K562 (cell line): Measurements from ENCODE around the gene ALG10. TPM values are rescaled to one million over a fixed set of nuclear protein-coding genes. Genes with fewer than 3 reads are reported as not detected.
"Not testable (repeated sequence)": the region's sequence is repeated elsewhere in the genome, so short reads cannot be mapped to it uniquely, and the experiment has no call there.

Experiments used
- ATAC-seq: fragments of 200-7000 bp; cut with Tn5 transposase; 3 replicates; pipeline ENCODE4 v1.9.1; 2020; ENCODE audit warnings: moderate library complexity
- BruUV-seq: library from RNA; stranded (reverse); fragments of 400-500 nt; replicated peaks from 2 replicates; lab custom pipeline; 2021; lab: Mats Ljungman, UMichigan
- CTCF ChIA-PET: fragments of 300-600 bp; formaldehyde crosslinking; extraction: SDS; loops from one replicate; lab custom pipeline; 2021; ENCODE audit warnings: low intra/inter-chr PET ratio; lab: Yijun Ruan, JAX
- POLR2A ChIA-PET: fragments of 300-600, 350-650 bp; sonication (Branson Sonifier 250); formaldehyde crosslinking; extraction: SDS; loops from one replicate; lab custom pipeline; 2021; ENCODE audit warnings: antibody characterized with exemption, inconsistent platforms; lab: Yijun Ruan, JAX
- DNase-seq, 4 experiments: peaks; one replicate each; pipeline versions ENCODE4 v3.0.0 to v3.0.0-alpha.2; 2011 to 2018; ENCODE audit warnings: low spot score in 3 of 4, mixed read lengths in 3 of 4; ENCODE audit errors: extremely low read depth in 1 of 4
- FAIRE-seq: peaks from 2 replicates; lab custom pipeline; 2011; peaks lifted over from hg19 to GRCh38; lab: Jason Lieb, UNC
- H2AFZ ChIP-seq: 2 replicates; pipeline ENCODE4 v1.6.0; 2011; ENCODE audit warnings: low read depth, low read length, control low read depth, inconsistent platforms
- H3K27ac ChIP-seq: fragments of 200-600 bp; 3 replicates; pipeline ENCODE4 v1.8.0; 2011; ENCODE audit warnings: low read depth, mild to moderate bottlenecking, control low read depth, inconsistent platforms, low read length, moderate library complexity, mixed read lengths; ENCODE audit errors: extremely low read depth
- H3K27me3 ChIP-seq, 2 experiments: fragments of 300-600 bp in 1 of 2; 2 replicates in 1 of 2; 3 replicates in 1 of 2; pipeline versions ENCODE4 v1.6.0 to v1.8.0; 2011; ENCODE audit warnings: inconsistent platforms in 2 of 2, low read length in 2 of 2, mild to moderate bottlenecking in 1 of 2, mixed read lengths in 1 of 2, moderate library complexity in 1 of 2; ENCODE audit not compliant: control insufficient read depth in 2 of 2, insufficient read depth in 2 of 2
- H3K36me3 ChIP-seq: fragments of 300-600 bp; 3 replicates; pipeline ENCODE4 v1.8.0; 2011; ENCODE audit warnings: mild to moderate bottlenecking, low read length, inconsistent platforms; ENCODE audit not compliant: control insufficient read depth, insufficient read depth
- H3K4me1 ChIP-seq, 2 experiments: fragments of 200-600 bp in 1 of 2; replicated peaks in 1 of 2; 2 replicates in 1 of 2; 3 replicates in 1 of 2; pipeline versions ENCODE4 v1.5.1 to v1.8.0; 2011; ENCODE audit warnings: inconsistent platforms in 2 of 2, low read length in 2 of 2, mild to moderate bottlenecking in 1 of 2, mixed read lengths in 1 of 2, moderate library complexity in 1 of 2; ENCODE audit not compliant: control insufficient read depth in 2 of 2, insufficient read depth in 2 of 2
- H3K4me2 ChIP-seq: 2 replicates; pipeline ENCODE4 v1.6.1; 2011; ENCODE audit warnings: low read length, control low read depth, inconsistent platforms, mixed read lengths; ENCODE audit not compliant: insufficient read depth
- H3K4me3 ChIP-seq: fragments of 200-600 bp; sonication (generic), shearing (Covaris generic); 2 replicates; pipeline ENCODE4 v1.5.1; 2016; ENCODE audit warnings: control low read depth, inconsistent platforms
- H3K79me2 ChIP-seq: fragments of 200-600 bp; 3 replicates; pipeline ENCODE4 v1.8.0; 2011; ENCODE audit warnings: low read length, inconsistent platforms; ENCODE audit not compliant: control insufficient read depth, insufficient read depth
- H3K9ac ChIP-seq, 2 experiments: 2 replicates each; pipeline versions ENCODE4 v1.6.0 to v1.6.1; 2011; ENCODE audit warnings: low read depth in 2 of 2, low read length in 2 of 2, control low read depth in 1 of 2, inconsistent platforms in 1 of 2, mild to moderate bottlenecking in 1 of 2, mixed read lengths in 1 of 2; ENCODE audit not compliant: insufficient read depth in 1 of 2
- H3K9me1 ChIP-seq: one replicate; pipeline ENCODE4 v1.6.0; 2011; ENCODE audit warnings: inconsistent platforms, mild to moderate bottlenecking, low read length, moderate library complexity; ENCODE audit not compliant: control insufficient read depth, insufficient read depth
- H3K9me3 ChIP-seq: replicated peaks from 2 replicates; pipeline ENCODE4 v1.5.1; 2011; ENCODE audit warnings: low read depth, low read length, inconsistent platforms; ENCODE audit not compliant: control insufficient read depth, insufficient read depth
- H4K20me1 ChIP-seq: replicated peaks from 2 replicates; pipeline ENCODE4 v1.6.1; 2011; ENCODE audit warnings: low read length, inconsistent platforms, mixed read lengths; ENCODE audit not compliant: control insufficient read depth, insufficient read depth
- RAD21 ChIP-seq, 2 experiments: fragments of 250-450 bp in 1 of 2; fragments of 450-650 bp in 1 of 2; sonication (Bioruptor Pico) in 1 of 2; formaldehyde crosslinking in 1 of 2; IDR thresholded peaks in 1 of 2; conservative IDR thresholded peaks in 1 of 2; 2 replicates each; pipeline versions ENCODE4 v1.4.0 to v1.8.0; 2020 to 2022; ENCODE audit warnings: mild to moderate bottlenecking in 2 of 2, moderate library complexity in 1 of 2
- SMC3 ChIP-seq: conservative IDR thresholded peaks from 2 replicates; pipeline ENCODE4 v1.6.1; 2011; ENCODE audit warnings: low read depth, low read length, improper control_type of control experiment; ENCODE audit not compliant: insufficient read depth
- WGBS: fragments of 100-300 bp; shearing (Covaris generic); methylation state at CpG from one replicate; pipeline ENCODE4 v1.1.6; 2016; ENCODE audit warnings: low coverage, mixed read lengths; ENCODE audit not compliant: insufficient coverage; ENCODE audit errors: missing lambda C conversion rate; 5-methylcytosine and 5-hydroxymethylcytosine counted together
- in situ Hi-C: fragments of 300-500 bp; cut with MboI; formaldehyde crosslinking; loops from 4 replicates; pipeline ENCODE4 v1.15.0; 2018; ENCODE audit warnings: inconsistent platforms, mixed read lengths
- intact Hi-C: fragments of 100-400 bp; cut with micrococcal nuclease; formaldehyde crosslinking; loops from 2 replicates; pipeline ENCODE4 v1.14.2; 2022
- polyA plus RNA-seq, 8 experiments: library from polyadenylated mRNA; depleted of rRNA in 4 of 8; stranded (reverse) in 5 of 8; unstranded in 3 of 8; fragments of >200 nt; fragmentation: Nextera tagmentation in 2 of 8; fragmentation: Illumina TruSeq in 1 of 8; extraction: Ambion mirVana in 2 of 8; extraction: Trizol in 1 of 8; gene quantifications; 2 replicates each; pipeline versions ENCODE4 v1.2.1 to v1.2.3, GENCODE V29; 2011 to 2014; ENCODE audit warnings: inconsistent platforms in 1 of 8, missing spikeins in 1 of 8
- total RNA-seq, 7 experiments: library from RNA; depleted of rRNA in 6 of 7; stranded (reverse); fragments of >200 nt in 6 of 7; fragmentation: Illumina TruSeq in 2 of 7; extraction: Trizol in 2 of 7; gene quantifications; 2 replicates each; pipeline versions ENCODE4 v1.2.1 to v1.2.3, GENCODE V29; 2011 to 2021; ENCODE audit warnings: low replicate concordance in 1 of 7
- TF ChIP-seq, protein P1 (sequence below), 2 experiments: fragments of 450-650 bp; formaldehyde crosslinking in 1 of 2; IDR thresholded peaks; 2 replicates each; pipeline versions ENCODE4 v1.4.0 to v1.6.1; 2014 to 2020; ENCODE audit warnings: mild to moderate bottlenecking in 2 of 2, borderline replicate concordance in 1 of 2, low read depth in 1 of 2
- TF ChIP-seq, protein P2 (sequence below), 3 experiments: IDR thresholded peaks in 2 of 3; conservative IDR thresholded peaks in 1 of 3; 2 replicates each; pipeline ENCODE4 v1.5.1; 2011 to 2012; ENCODE audit warnings: low read length in 3 of 3, mild to moderate bottlenecking in 3 of 3, control low read depth in 2 of 3, improper control_type of control experiment in 1 of 3, inconsistent platforms in 1 of 3, low read depth in 1 of 3, mixed read lengths in 1 of 3, moderate library complexity in 1 of 3; ENCODE audit not compliant: insufficient read depth in 2 of 3

ALG10 gene
- total and polyA plus RNA-seq, 9 of the 15 experiments (the other 6 are each of a cell fraction or from before 2014, with no cell fraction given), result 2.4 to 14.7 (median 6.4) TPM

GRCh38 chr12:34038357-34038756 lies 16.1 kb downstream of the ALG10 start:
- ATAC-seq, CTCF ChIA-PET, H2AFZ ChIP-seq, H3K27ac ChIP-seq, H3K4me2 ChIP-seq, BruUV-seq, H3K9me3 ChIP-seq, H3K4me3 ChIP-seq, H4K20me1 ChIP-seq, POLR2A ChIA-PET, H3K9me1 ChIP-seq, H3K79me2 ChIP-seq, H3K36me3 ChIP-seq, FAIRE-seq, H3K9ac ChIP-seq, H3K4me1 ChIP-seq, H3K27me3 ChIP-seq: not testable (repeated sequence)
- in situ Hi-C loops, result loop anchor here (10.0 kb wide), 2 partner anchors 256 to 586 kb away; no protein-coding TSS in a partner anchor
- intact Hi-C loops, result loop anchor here (1.0 kb wide), 2 partner anchors 180 to 255 kb away; no protein-coding TSS in a partner anchor
- TF ChIP-seq SMC3 (peak; percentile 25; the same call in 1 of the 2 replicates), RAD21 (CRISPR knock-in tag; conservative IDR thresholded peaks at IDR 0.05 in 1 of 2, IDR thresholded peaks at IDR 0.05 in 1 of 2) (peak; percentile 32 to 67; a peak in 3 of 4 replicates)
- TF ChIP-seq, protein P1, sequence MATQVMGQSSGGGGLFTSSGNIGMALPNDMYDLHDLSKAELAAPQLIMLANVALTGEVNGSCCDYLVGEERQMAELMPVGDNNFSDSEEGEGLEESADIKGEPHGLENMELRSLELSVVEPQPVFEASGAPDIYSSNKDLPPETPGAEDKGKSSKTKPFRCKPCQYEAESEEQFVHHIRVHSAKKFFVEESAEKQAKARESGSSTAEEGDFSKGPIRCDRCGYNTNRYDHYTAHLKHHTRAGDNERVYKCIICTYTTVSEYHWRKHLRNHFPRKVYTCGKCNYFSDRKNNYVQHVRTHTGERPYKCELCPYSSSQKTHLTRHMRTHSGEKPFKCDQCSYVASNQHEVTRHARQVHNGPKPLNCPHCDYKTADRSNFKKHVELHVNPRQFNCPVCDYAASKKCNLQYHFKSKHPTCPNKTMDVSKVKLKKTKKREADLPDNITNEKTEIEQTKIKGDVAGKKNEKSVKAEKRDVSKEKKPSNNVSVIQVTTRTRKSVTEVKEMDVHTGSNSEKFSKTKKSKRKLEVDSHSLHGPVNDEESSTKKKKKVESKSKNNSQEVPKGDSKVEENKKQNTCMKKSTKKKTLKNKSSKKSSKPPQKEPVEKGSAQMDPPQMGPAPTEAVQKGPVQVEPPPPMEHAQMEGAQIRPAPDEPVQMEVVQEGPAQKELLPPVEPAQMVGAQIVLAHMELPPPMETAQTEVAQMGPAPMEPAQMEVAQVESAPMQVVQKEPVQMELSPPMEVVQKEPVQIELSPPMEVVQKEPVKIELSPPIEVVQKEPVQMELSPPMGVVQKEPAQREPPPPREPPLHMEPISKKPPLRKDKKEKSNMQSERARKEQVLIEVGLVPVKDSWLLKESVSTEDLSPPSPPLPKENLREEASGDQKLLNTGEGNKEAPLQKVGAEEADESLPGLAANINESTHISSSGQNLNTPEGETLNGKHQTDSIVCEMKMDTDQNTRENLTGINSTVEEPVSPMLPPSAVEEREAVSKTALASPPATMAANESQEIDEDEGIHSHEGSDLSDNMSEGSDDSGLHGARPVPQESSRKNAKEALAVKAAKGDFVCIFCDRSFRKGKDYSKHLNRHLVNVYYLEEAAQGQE (IDR thresholded peaks at IDR 0.05; ENCODE audit: borderline replicate concordance), result peak; percentile 13; the same call in 1 of the 2 replicates
- TF ChIP-seq, protein P1 (CRISPR knock-in tag; IDR thresholded peaks at IDR 0.05; ENCODE audit: low read depth), result not testable (repeated sequence)
- TF ChIP-seq, protein P2, sequence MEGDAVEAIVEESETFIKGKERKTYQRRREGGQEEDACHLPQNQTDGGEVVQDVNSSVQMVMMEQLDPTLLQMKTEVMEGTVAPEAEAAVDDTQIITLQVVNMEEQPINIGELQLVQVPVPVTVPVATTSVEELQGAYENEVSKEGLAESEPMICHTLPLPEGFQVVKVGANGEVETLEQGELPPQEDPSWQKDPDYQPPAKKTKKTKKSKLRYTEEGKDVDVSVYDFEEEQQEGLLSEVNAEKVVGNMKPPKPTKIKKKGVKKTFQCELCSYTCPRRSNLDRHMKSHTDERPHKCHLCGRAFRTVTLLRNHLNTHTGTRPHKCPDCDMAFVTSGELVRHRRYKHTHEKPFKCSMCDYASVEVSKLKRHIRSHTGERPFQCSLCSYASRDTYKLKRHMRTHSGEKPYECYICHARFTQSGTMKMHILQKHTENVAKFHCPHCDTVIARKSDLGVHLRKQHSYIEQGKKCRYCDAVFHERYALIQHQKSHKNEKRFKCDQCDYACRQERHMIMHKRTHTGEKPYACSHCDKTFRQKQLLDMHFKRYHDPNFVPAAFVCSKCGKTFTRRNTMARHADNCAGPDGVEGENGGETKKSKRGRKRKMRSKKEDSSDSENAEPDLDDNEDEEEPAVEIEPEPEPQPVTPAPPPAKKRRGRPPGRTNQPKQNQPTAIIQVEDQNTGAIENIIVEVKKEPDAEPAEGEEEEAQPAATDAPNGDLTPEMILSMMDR (IDR thresholded peaks at IDR 0.05 in 2 of 3, conservative IDR thresholded peaks at IDR 0.05 in 1 of 3; ENCODE audit: insufficient read depth in 2 of 3, low read depth in 1 of 3, low read length in 3 of 3), result peak in 2 of 3 experiments; percentile 14 to 54; a peak in 3 of 6 replicates
- 19% methylated on average over 3 of the region's 3 CpGs for WGBS
- peak in 1 of 4 experiments; percentile 31 for DNase-seq
